SH-SY5Y (cell line): ENCODE measurements around the gene NR3C2.

Experiments used
- GATA2 ChIP-seq: IDR thresholded peaks from 2 replicates; pipeline ENCODE4 v1.6.1; 2011; ENCODE audit warnings: mild to moderate bottlenecking, low read depth, low read length
- GATA3 ChIP-seq: IDR thresholded peaks from 2 replicates; pipeline ENCODE4 v1.6.1; 2011; ENCODE audit warnings: low read depth, mild to moderate bottlenecking, low read length, moderate library complexity

The NR3C2 gene

GRCh38 chr4:148261848-148262247 is 180.4 kb downstream of the NR3C2 start:
- no peak for TF ChIP-seq GATA2
- no peak for TF ChIP-seq GATA3

GRCh38 chr4:148259841-148260240 is 182.4 kb downstream of the NR3C2 start:
- TF ChIP-seq GATA3 (no peak), GATA2 (no peak)

- no peak for TF ChIP-seq GATA3
- no peak for TF ChIP-seq GATA2
Observed at GRCh38 chr4:148258535-148258934, 183.7 kb downstream of the NR3C2 start.

- TF ChIP-seq GATA2: no peak
Observed at GRCh38 chr4:148255344-148255720, 186.9 kb downstream of the NR3C2 start.

GRCh38 chr4:148254621-148255343 is 187.4 kb downstream of the NR3C2 start:
- no peak for TF ChIP-seq GATA2
- TF ChIP-seq GATA3: no peak

- TF ChIP-seq GATA2 (no peak), GATA3 (no peak)
Observed at GRCh38 chr4:148253768-148254167, 188.4 kb downstream of the NR3C2 start.

- no peak for TF ChIP-seq GATA2
- TF ChIP-seq GATA3: no peak
Observed at GRCh38 chr4:148248824-148249223, 193.4 kb downstream of the NR3C2 start.

GRCh38 chr4:148245015-148245414 is 197.2 kb downstream of the NR3C2 start:
- no peak for TF ChIP-seq GATA3
- TF ChIP-seq GATA2: no peak

GRCh38 chr4:148243837-148244236 is 198.4 kb downstream of the NR3C2 start:
- TF ChIP-seq GATA2 (no peak), GATA3 (no peak)

GRCh38 chr4:148240241-148240640 is 202.0 kb downstream of the NR3C2 start:
- TF ChIP-seq GATA3 (no peak), GATA2 (no peak)

- TF ChIP-seq GATA2 (no peak), GATA3 (no peak)
Observed at GRCh38 chr4:148239494-148239985, 202.7 kb downstream of the NR3C2 start.

- TF ChIP-seq GATA3: no peak
- no peak for TF ChIP-seq GATA2
Observed at GRCh38 chr4:148238811-148239493, 203.3 kb downstream of the NR3C2 start.

GRCh38 chr4:148238086-148238485 is 204.1 kb downstream of the NR3C2 start:
- TF ChIP-seq GATA2: no peak

GRCh38 chr4:148235809-148236208 is 206.4 kb downstream of the NR3C2 start:
- no peak for TF ChIP-seq GATA2
- no peak for TF ChIP-seq GATA3

- no peak for TF ChIP-seq GATA3
- no peak for TF ChIP-seq GATA2
Observed at GRCh38 chr4:148229798-148230197, 212.4 kb downstream of the NR3C2 start.
